Tibial artery (tissue), 4 donors: ENCODE results near the gene WNT6.

Experiments
- DNase-seq, 2 donors: peaks; one replicate each; pipeline ENCODE4 v3.0.0-alpha.2; 2019
- H3K27ac ChIP-seq, 2 donors: fragments of 200-600 bp; sonication (generic) in 1 of 2; 1 replicate in 1 of 2; 2 replicates in 1 of 2; pipeline ENCODE4 v1.5.1; 2018 to 2019; ENCODE audit warnings: mild to moderate bottlenecking in 1 of 2
- H3K27me3 ChIP-seq, 2 donors: fragments of 200-600 bp; sonication (generic) in 1 of 2; one replicate each; pipeline versions ENCODE4 v1.5.1 to v1.6.0; 2016 to 2019
- H3K36me3 ChIP-seq, 3 donors: fragments of 200-600 bp; sonication (generic) in 2 of 3; one replicate each; pipeline ENCODE4 v1.5.1; 2016 to 2019; ENCODE audit warnings: mild to moderate bottlenecking in 2 of 3
- H3K4me1 ChIP-seq, 4 donors: fragments of 200-600 bp; sonication (generic) in 2 of 4; 1 replicate in 3 of 4; 2 replicates in 1 of 4; pipeline ENCODE4 v1.5.1; 2016 to 2019
- H3K4me3 ChIP-seq, 2 donors: fragments of 200-600 bp; sonication (generic) in 1 of 2; 1 replicate in 1 of 2; 2 replicates in 1 of 2; pipeline ENCODE4 v1.5.1; 2018 to 2019; ENCODE audit warnings: mild to moderate bottlenecking in 2 of 2
- H3K9me3 ChIP-seq, 3 donors: fragments of 200-600 bp; sonication (generic) in 1 of 3; one replicate each; pipeline ENCODE4 v1.5.1; 2016 to 2019
- CTCF ChIP-seq, 2 experiments: fragments of 200-600 bp in 1 of 2; fragments of 450-650 bp in 1 of 2; IDR thresholded peaks; one replicate each; pipeline ENCODE4 v1.5.1; 2017 to 2019; ENCODE audit warnings: antibody characterized with exemption in 2 of 2, mild to moderate bottlenecking in 1 of 2, moderate library complexity in 1 of 2
- intact Hi-C: fragments of 100-400 bp; cut with DNase I; formaldehyde crosslinking; loops from one replicate; pipeline ENCODE4 v1.15.0; 2023; ENCODE audit warnings: low total_unique reads

The WNT6 gene

GRCh38 chr2:218893349-218894150 is 33.9 kb downstream of the WNT6 start:
- H3K27ac ChIP-seq = no peak overlapping the region
- H3K4me1 ChIP-seq = peaks cover 0 to 39% (median 35%) of the 10 kb centered on the region in 4 donors
- intact Hi-C loops = no loop called here
- H3K9me3 ChIP-seq = no peaks in the 10 kb centered on the region
- TF ChIP-seq CTCF (IDR thresholded peaks at IDR 0.05) = no peak
- H3K36me3 ChIP-seq = no peaks in the 10 kb centered on the region
- peak in 1 of 2 donors; percentile 19 for DNase-seq
- peak overlapping the region; percentile 34 to 48 for H3K4me3 ChIP-seq
- H3K27me3 ChIP-seq = peaks cover 7 to 59% of the 10 kb centered on the region in 2 donors

- Histone ChIP-seq H3K27ac (no peak overlapping the region), H3K27me3 (peaks cover 7 to 66% of the 10 kb centered on the region in 2 donors), H3K36me3 (no peaks in the 10 kb centered on the region), H3K4me3 (no peak overlapping the region), H3K9me3 (no peaks in the 10 kb centered on the region), H3K4me1 (peaks cover 0 to 42% (median 35%) of the 10 kb centered on the region in 4 donors)
- intact Hi-C loops = no loop called here
- DNase-seq = peak in 1 of 2 donors; percentile 54
- no peak for TF ChIP-seq CTCF (IDR thresholded peaks at IDR 0.05)
These were observed 34.7 kb downstream of the WNT6 start for GRCh38 chr2:218894151-218894879.

- H3K4me3 ChIP-seq = no peak overlapping the region
- intact Hi-C loops = no loop called here
- peaks cover 0 to 42% (median 35%) of the 10 kb centered on the region in 4 donors for H3K4me1 ChIP-seq
- peaks cover 7 to 71% of the 10 kb centered on the region in 2 donors for H3K27me3 ChIP-seq
- H3K27ac ChIP-seq = no peak overlapping the region
- H3K9me3 ChIP-seq = no peaks in the 10 kb centered on the region
- no peak for DNase-seq
- H3K36me3 ChIP-seq = no peaks in the 10 kb centered on the region
- no peak for TF ChIP-seq CTCF (IDR thresholded peaks at IDR 0.05)
These were observed 35.2 kb downstream of the WNT6 start for GRCh38 chr2:218894880-218895157.

- DNase-seq = no peak
- Histone ChIP-seq H3K9me3 (no peaks in the 10 kb centered on the region), H3K27ac (no peak overlapping the region), H3K4me1 (peaks cover 0 to 42% (median 35%) of the 10 kb centered on the region in 4 donors), H3K4me3 (no peak overlapping the region), H3K27me3 (peaks cover 7 to 74% of the 10 kb centered on the region in 2 donors), H3K36me3 (no peaks in the 10 kb centered on the region)
- no peak for TF ChIP-seq CTCF (IDR thresholded peaks at IDR 0.05)
- intact Hi-C loops = no loop called here
These were observed 35.7 kb downstream of the WNT6 start for GRCh38 chr2:218895326-218895725.

- DNase-seq = no peak
- TF ChIP-seq CTCF (IDR thresholded peaks at IDR 0.05) = no peak
- intact Hi-C loops = no loop called here
- no peaks in the 10 kb centered on the region for H3K36me3 ChIP-seq
- no peak overlapping the region for H3K4me3 ChIP-seq
- H3K9me3 ChIP-seq = no peaks in the 10 kb centered on the region
- no peak overlapping the region for H3K27ac ChIP-seq
- H3K27me3 ChIP-seq = peaks cover 7 to 79% of the 10 kb centered on the region in 2 donors
- H3K4me1 ChIP-seq = peaks cover 0 to 42% (median 35%) of the 10 kb centered on the region in 4 donors
These were observed 36.3 kb downstream of the WNT6 start for GRCh38 chr2:218895759-218896500.
